Measurements from ENCODE around the gene SH3RF1.

SH3RF1 gene

DNA sequence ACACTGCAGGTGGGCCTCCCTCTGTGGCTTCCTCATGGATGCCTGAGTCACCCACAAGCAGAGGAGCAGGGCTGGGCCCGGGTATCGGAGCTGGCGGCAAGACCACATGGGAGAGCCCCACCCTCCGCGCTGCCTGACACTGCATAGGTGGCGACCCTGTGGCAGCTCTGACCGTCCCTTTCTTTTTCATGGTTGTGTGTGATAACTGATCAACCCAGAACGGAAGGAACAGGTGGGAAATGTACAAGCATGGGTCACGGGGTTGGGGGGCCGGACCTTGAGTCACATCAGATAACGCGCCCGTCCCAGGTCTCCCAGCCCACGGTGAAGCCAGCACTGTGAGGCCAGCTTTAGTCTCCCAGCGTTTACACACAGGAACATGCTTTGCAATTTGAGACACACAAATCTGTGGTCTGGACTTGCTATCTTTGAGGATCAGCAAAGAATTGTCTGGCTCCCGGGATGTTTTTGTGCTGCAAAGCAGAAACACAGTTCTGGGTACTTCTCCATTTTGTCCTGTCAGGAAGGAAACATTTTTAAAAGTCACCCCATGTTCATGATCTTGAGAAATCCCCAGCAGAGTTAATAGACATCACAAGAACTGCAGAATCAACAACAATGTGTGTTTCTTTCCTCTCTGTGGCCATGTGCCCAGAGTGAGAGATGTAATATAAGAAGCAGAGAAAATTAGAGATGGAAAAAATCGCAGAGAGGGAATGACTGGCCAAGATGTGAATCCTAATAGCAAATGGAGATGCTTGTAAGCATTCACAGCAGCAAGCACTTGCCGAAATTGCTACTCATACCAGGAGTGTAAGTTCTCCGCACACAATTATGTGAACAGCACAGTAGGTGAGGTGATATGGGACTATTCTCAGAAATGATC, 190.6 kb downstream of the SH3RF1 start:
- DNase-seq (ENCODE audit: low read depth in 2 of 2, low spot score in 1 of 2): no peak

- DNase-seq (ENCODE audit: low read depth in 2 of 2, low spot score in 1 of 2): no peak
Measured at GRCh38 chr4:169074117-169074516, 196.6 kb downstream of the SH3RF1 start.

DNA sequence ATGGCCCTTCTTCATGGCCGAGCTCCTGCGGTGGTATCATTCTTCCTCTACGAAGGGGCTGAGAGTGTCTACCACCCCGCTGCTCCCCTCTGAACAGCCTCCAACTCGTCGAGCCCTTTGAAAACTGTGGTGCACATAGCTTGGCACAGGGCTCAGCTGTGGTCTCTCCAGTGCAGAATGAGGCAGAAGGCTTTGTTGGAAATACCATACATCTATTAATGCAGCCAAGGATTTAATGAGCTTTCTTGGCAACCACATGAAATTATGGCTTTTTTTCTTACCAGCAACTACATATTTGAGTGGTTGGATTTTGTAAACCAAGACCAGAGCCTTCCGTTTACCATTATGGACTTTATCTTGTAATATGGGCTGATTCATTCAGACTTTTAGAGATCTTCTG, 199.0 kb downstream of the SH3RF1 start:
- no peak for DNase-seq (ENCODE audit: low read depth in 2 of 2, low spot score in 1 of 2)

- no peak for DNase-seq (ENCODE audit: low read depth in 2 of 2, low spot score in 1 of 2)
Measured at GRCh38 chr4:169070895-169071218, 199.9 kb downstream of the SH3RF1 start.

GRCh38 chr4:169070071-169070894, 200.5 kb downstream of the SH3RF1 start:
- DNase-seq (ENCODE audit: low read depth in 2 of 2, low spot score in 1 of 2): no peak

- DNase-seq (ENCODE audit: low read depth in 2 of 2, low spot score in 1 of 2): no peak
Measured at GRCh38 chr4:169068423-169068822, 202.3 kb downstream of the SH3RF1 start.

DNA sequence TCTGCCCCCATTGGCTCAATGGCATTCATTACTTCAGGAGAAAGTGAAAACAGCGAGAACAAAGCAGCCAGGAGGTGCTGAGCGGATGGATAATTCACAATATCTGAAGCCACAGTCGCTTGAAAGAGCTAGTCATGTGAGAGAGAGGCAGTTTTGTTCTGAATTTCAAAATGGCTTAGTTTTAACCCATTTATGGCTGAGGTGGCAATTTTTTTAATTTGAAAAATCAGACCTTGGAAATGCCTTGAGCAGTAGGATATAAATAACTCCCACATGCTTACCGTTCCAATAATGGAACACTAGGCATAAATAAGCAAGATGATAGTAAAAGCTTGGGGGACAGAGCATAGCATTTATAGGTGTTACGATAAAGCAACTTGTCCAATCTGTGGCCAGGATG, 203.8 kb downstream of the SH3RF1 start:
- DNase-seq (ENCODE audit: low read depth in 2 of 2, low spot score in 1 of 2): no peak

DNA sequence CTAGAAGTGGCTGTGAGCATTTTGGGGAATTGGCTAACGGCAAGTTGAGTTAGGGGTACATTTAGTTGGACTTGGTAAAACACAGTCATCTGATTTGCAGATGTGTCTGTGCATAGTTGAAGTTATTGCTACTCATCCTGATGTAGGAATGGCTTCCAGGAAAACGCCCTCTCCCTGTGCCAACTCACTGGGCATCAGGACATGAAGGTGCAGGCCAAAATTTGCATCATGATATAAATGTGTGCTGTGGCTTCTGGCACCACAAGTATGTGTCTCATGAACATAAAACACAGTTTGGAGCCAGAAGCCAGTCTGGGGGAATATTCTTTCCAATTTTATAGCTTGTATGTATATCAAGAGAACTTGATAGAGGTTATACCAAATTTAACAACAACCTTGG, 206.5 kb downstream of the SH3RF1 start:
- no peak for DNase-seq (ENCODE audit: low read depth in 2 of 2, low spot score in 1 of 2)

GRCh38 chr4:169063441-169063840, 207.3 kb downstream of the SH3RF1 start:
- no peak for DNase-seq (ENCODE audit: low read depth in 2 of 2, low spot score in 1 of 2)

DNA sequence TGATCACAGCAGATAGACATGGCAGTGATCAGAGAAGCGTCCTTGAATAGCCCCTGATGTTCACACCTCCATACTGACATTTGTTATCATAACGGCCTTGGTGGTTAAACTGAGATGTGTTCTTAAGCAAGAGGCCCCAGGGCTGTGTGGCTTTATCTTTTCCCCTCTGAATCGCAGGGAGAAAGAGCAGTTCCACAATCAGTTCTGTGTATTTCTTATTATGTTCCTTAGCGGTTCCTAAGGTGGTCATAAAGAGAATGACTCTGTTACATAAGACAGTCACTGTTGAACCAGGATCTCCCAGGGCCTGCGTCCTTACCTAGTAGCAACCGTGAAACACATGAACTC, 207.9 kb downstream of the SH3RF1 start:
- no peak for DNase-seq (ENCODE audit: low read depth in 2 of 2, low spot score in 1 of 2)

- no peak for DNase-seq (ENCODE audit: low read depth in 2 of 2, low spot score in 1 of 2)
Measured at GRCh38 chr4:169061386-169061785, 209.4 kb downstream of the SH3RF1 start.

- no peak for DNase-seq (ENCODE audit: low read depth in 2 of 2, low spot score in 1 of 2)
Measured at GRCh38 chr4:169060391-169061091, 210.2 kb downstream of the SH3RF1 start.

GRCh38 chr4:169059306-169060211, 211.2 kb downstream of the SH3RF1 start:
- no peak for DNase-seq (ENCODE audit: low read depth in 2 of 2, low spot score in 1 of 2)

GRCh38 chr4:169058312-169058711, 212.4 kb downstream of the SH3RF1 start:
- DNase-seq (ENCODE audit: low read depth in 2 of 2, low spot score in 1 of 2): no peak

DNA sequence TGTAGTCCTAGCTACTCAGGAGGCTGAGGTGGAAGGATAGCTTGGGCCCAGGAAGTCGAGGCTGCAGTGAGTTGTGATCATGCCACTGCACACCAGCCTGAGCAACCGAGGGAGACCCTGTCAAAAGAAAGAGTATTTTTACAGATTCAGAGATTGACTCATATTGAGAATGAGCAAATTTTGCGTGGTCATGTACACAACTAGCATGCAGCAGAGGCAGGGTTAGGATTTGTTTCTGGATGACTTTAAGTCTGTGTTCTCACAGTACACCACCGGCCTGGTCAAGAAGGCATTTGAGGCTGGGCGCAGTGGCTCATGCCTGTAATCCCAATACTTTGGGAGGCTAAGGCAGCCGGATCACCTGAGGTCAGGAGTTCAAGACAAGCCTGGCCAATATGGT, 215.9 kb downstream of the SH3RF1 start:
- no peak for DNase-seq (ENCODE audit: low read depth in 2 of 2, low spot score in 1 of 2)

GRCh38 chr4:169052594-169052945, 218.2 kb downstream of the SH3RF1 start:
- DNase-seq (ENCODE audit: low read depth in 2 of 2, low spot score in 1 of 2): no peak

DNA sequence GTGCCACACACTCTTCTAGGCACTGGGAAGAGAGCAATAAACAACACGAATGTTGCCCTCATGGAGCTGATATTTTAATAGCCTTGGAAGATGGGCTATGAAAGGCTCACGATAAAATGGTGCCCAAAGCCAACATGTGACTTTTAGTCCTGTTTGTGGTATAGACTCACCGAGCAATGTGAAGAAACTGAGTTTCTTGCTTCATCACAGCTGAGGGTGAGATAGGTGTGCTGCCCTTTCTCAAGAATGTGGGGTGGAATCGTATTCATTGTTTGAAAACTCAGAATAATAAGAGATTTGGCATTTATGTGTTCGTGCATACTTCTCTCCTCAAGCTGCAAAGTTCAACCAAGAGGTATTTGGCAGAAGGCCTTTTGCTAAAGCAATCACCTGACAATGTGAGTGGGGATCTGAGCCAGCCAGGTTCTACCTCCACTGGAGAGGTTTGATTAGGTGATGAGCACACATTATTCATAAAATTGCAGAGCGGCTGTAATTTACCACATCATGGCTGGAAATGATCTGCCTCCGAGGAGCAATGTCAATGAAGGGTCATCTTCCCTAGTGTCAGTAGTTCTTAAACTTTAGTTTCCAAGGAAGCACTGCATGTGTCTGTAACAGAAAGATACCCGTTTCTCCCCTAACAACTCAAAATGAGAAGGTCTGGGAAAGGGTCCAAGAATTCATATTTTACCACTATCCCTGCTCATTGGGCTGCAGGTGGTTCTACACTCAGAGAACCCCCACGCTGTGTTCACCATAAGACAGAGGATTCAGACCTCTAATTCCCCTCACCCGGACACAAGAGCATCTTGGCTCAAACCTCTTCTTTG, 218.8 kb downstream of the SH3RF1 start:
- DNase-seq (ENCODE audit: low read depth in 2 of 2, low spot score in 1 of 2): no peak

DNA sequence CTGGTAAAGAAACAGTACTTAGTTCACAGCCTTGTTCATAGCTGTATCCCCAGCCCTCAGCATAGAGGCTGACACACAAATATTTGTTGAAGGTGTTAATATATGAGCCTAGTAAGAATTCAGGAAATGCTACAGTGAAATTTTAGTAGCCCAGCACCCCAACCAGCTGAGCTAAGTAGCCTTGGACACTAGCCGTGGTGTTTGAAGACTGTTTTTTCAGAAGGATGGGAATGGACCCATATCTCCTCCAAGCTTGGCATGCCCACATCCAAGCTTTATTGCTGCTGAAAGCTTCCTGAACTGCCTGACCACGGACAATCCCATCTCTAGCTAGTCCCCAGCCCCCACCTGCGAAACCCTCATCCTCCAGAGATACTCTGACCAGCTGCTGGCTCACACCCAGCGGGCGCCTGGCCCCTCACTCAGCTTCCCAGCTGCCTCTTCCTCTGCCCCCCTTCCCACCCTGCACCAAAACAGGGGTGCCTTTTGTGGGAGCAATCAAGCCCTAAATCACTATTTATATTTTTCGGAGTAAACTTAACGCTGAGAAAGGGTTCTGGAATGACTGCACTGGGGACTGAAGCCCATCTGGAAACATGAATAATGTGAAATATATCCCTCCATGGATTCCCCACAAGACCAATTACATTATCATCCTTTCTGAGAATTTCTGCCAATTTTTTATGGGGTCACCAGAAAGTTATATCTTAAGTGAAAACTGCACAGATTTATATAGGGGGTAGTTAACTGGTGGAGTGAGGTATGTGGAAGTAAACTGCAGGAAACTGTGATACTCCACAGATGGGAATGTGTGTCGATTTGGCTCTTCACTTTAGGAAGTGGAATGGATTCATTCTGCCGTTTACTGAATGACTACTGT, 219.6 kb downstream of the SH3RF1 start:
- no peak for DNase-seq (ENCODE audit: low read depth in 2 of 2, low spot score in 1 of 2)

- DNase-seq (ENCODE audit: low read depth in 2 of 2, low spot score in 1 of 2): no peak
Measured at GRCh38 chr4:169050284-169050683, 220.5 kb downstream of the SH3RF1 start.

Measured in stimulated activated CD8-positive, alpha-beta memory T cell treated with anti-CD3 and anti-CD28 coated beads, Interleukin-4, amount 100 ng/mL, for 1 hour (primary cell).